ENCODE data around the gene FGF11. TPM values are rescaled to one million over a fixed set of nuclear protein-coding genes. Genes with fewer than 3 reads are reported as not detected.

Gene FGF11
- total RNA-seq, 4 donors from 2014 or later, result 1.6 to 2.4 (median 1.9) TPM; not detected in 1

- no peak for DNase-seq
- Histone ChIP-seq H3K4me3 (peak overlapping the region; percentile 14 to 79 (median 32)), H3K27ac (peak overlapping the region; percentile 82 to 90 (median 87)), H3K9me3 (no peaks in the 10 kb centered on the region), H3K36me3 (no peaks in the 10 kb centered on the region), H3K27me3 (peaks cover 44% of the 10 kb centered on the region), H3K4me1 (peaks cover 26 to 51% (median 43%) of the 10 kb centered on the region in 4 donors)
- TF ChIP-seq CTCF (IDR thresholded peaks at IDR 0.05), result no peak
- no peak for TF ChIP-seq POLR2AphosphoS5 (IDR thresholded peaks at IDR 0.05)
- no peak for TF ChIP-seq POLR2A (IDR thresholded peaks at IDR 0.05)
- WGBS, 2 donors (ENCODE audit: low coverage in 1 of 2), result 38 to 40% methylated on average over 3 to 27 of the region's 31 CpGs
- intact Hi-C loops (cut with DNase I; ENCODE audit: low total_unique reads) (loop anchor here (1.0 kb wide), 1 partner anchor 81 kb away; no protein-coding TSS in a partner anchor), in situ Hi-C loops (cut with MboI; ENCODE audit: low pct_ligation_motif_present in 1 of 4, low pct_unique_long_range_greater_than_20kb in 1 of 4, low sequenced_read_pairs in 3 of 4) (loop anchor here in 2 of 4 donors (10.0 kb wide), 2 partner anchors 73 to 83 kb away; partner anchors contain the start of genes KCTD11 (in 1 of the 2) and TMEM95 (in 1 of the 2))
Observed at GRCh38 chr17:7437369-7437863, 1.9 kb upstream of the FGF11 start.

GRCh38 chr17:7437950-7438614 lies 1.2 kb upstream of the FGF11 start:
- Histone ChIP-seq H3K4me1 (peaks cover 26 to 51% (median 43%) of the 10 kb centered on the region in 4 donors), H3K9me3 (no peaks in the 10 kb centered on the region), H3K36me3 (no peaks in the 10 kb centered on the region), H3K4me3 (peak overlapping the region in 2 of 4 donors; percentile 6 to 79), H3K27me3 (peaks cover 44% of the 10 kb centered on the region), H3K27ac (no peak overlapping the region)
- no peak for TF ChIP-seq CTCF (IDR thresholded peaks at IDR 0.05)
- no peak for TF ChIP-seq POLR2AphosphoS5 (IDR thresholded peaks at IDR 0.05)
- no peak for TF ChIP-seq POLR2A (IDR thresholded peaks at IDR 0.05)
- intact Hi-C loops (cut with DNase I; ENCODE audit: low total_unique reads), result loop anchor here (1.0 to 2.0 kb wide), 2 partner anchors 47 to 82 kb away; partner anchors contain the start of gene POLR2A
- WGBS, 2 donors (ENCODE audit: low coverage in 1 of 2), result 36 to 80% methylated on average over 5 to 46 of the region's 48 CpGs
- in situ Hi-C loops (cut with MboI; ENCODE audit: low pct_ligation_motif_present in 1 of 4, low pct_unique_long_range_greater_than_20kb in 1 of 4, low sequenced_read_pairs in 3 of 4), result loop anchor here in 2 of 4 donors (10.0 kb wide), 2 partner anchors 73 to 83 kb away; partner anchors contain the start of genes KCTD11 (in 1 of the 2) and TMEM95 (in 1 of the 2)
- peak; percentile 54 for DNase-seq

GRCh38 chr17:7438656-7439460 lies 454 bp upstream of the FGF11 start:
- H3K27me3 ChIP-seq, result peaks cover 44% of the 10 kb centered on the region
- 57 to 67% methylated on average over 6 to 11 of the region's 11 CpGs for WGBS, 2 donors (ENCODE audit: low coverage in 1 of 2)

More at GRCh38 chr17:7438656-7439460, 454 bp upstream of the FGF11 start:
- intact Hi-C loops (cut with DNase I; ENCODE audit: low total_unique reads), result loop anchor here (2.0 kb wide), 1 partner anchor 46 kb away; the partner anchor contains the start of gene POLR2A
- TF ChIP-seq POLR2A (IDR thresholded peaks at IDR 0.05), result no peak
- no peak for TF ChIP-seq POLR2AphosphoS5 (IDR thresholded peaks at IDR 0.05)
- no peak for TF ChIP-seq CTCF (IDR thresholded peaks at IDR 0.05)
- TF ChIP-seq EP300 (IDR thresholded peaks at IDR 0.05; ENCODE audit: low read depth), result no peak
- H3K9me3 ChIP-seq, result no peaks in the 10 kb centered on the region
- in situ Hi-C loops (cut with MboI; ENCODE audit: low pct_ligation_motif_present in 1 of 4, low pct_unique_long_range_greater_than_20kb in 1 of 4, low sequenced_read_pairs in 3 of 4), result loop anchor here in 2 of 4 donors (10.0 kb wide), 2 partner anchors 74 to 84 kb away; partner anchors contain the start of genes KCTD11 (in 1 of the 2) and TMEM95 (in 1 of the 2)
- no peak overlapping the region for H3K27ac ChIP-seq
- peaks cover 26 to 51% (median 43%) of the 10 kb centered on the region in 4 donors for H3K4me1 ChIP-seq
- peak overlapping the region in 1 of 4 donors; percentile 79 for H3K4me3 ChIP-seq
- H3K36me3 ChIP-seq, result no peaks in the 10 kb centered on the region
- no peak for DNase-seq
